HCT116 (cell line): ENCODE data around the gene CDKL5. TPM values are rescaled to one million over a fixed set of nuclear protein-coding genes. Genes with fewer than 3 reads are reported as not detected.

Experiments
- ATAC-seq: fragments of 200-7000 bp; cut with Tn5 transposase; 2 replicates; pipeline ENCODE4 v1.9.1; 2020; ENCODE audit warnings: mild to moderate bottlenecking, moderate library complexity
- BruUV-seq: library from RNA; stranded (reverse); fragments of 400-500 nt; replicated peaks from 2 replicates; lab custom pipeline; 2021; lab: Mats Ljungman, UMichigan
- CTCF ChIA-PET: fragments of 300-600 bp; sonication (Branson Sonifier 250); formaldehyde crosslinking; loops from one replicate; lab custom pipeline; 2021; ENCODE audit warnings: antibody characterized with exemption; lab: Charles Lee
- POLR2A ChIA-PET: fragments of 300-600, 350-600 bp; sonication (Branson Sonifier 250); formaldehyde crosslinking; loops from one replicate; lab custom pipeline; 2021; ENCODE audit warnings: antibody characterized with exemption; lab: Charles Lee
- RAD21 ChIA-PET, 2 experiments: fragments of 300-600 bp; sonication (Branson Sonifier 250); formaldehyde crosslinking; loops; one replicate each; lab custom pipeline; 2023; ENCODE audit warnings: low total read pairs in 2 of 2; ENCODE audit not compliant: uncharacterized antibody in 2 of 2, unreplicated experiment in 2 of 2, low non-redundant PET in 1 of 2; lab: Charles Lee
- DNase-seq: peaks from one replicate; pipeline ENCODE4 v3.0.0-alpha.2; 2010; ENCODE audit warnings: low read depth, low spot score
- H2AFZ ChIP-seq: fragments of 200-600 bp; shearing (Covaris generic), sonication (generic); 2 replicates; pipeline ENCODE4 v1.6.1; 2017; ENCODE audit warnings: low read depth, mixed run types, mixed read lengths, antibody characterized with exemption, low read length; ENCODE audit not compliant: poor library complexity, severe bottlenecking
- H3K27ac ChIP-seq: 2 replicates; pipeline ENCODE4 v1.5.1; 2012; ENCODE audit warnings: low read depth, low read length
- H3K27me3 ChIP-seq: fragments of 200-600 bp; sonication (generic); 2 replicates; pipeline ENCODE4 v1.6.1; 2016; ENCODE audit warnings: mixed run types, low read length, mixed read lengths; ENCODE audit not compliant: insufficient read depth
- H3K36me3 ChIP-seq, 2 experiments: fragments of 200-500 bp in 1 of 2; fragments of 200-600 bp in 1 of 2; sonication (Bioruptor generic) in 1 of 2; sonication (generic) in 1 of 2; 2 replicates each; pipeline versions ENCODE4 v1.5.1 to v1.6.1; 2014 to 2016; ENCODE audit warnings: low read length in 2 of 2, inconsistent platforms in 1 of 2, mixed read lengths in 1 of 2, mixed run types in 1 of 2; ENCODE audit not compliant: insufficient read depth in 2 of 2, control insufficient read depth in 1 of 2
- H3K4me1 ChIP-seq, 2 experiments: fragments of 200-600 bp in 1 of 2; sonication (generic) in 1 of 2; 2 replicates each; pipeline versions ENCODE4 v1.5.1 to v1.6.1; 2012 to 2017; ENCODE audit warnings: low read length in 2 of 2, inconsistent platforms in 1 of 2, mild to moderate bottlenecking in 1 of 2, mixed read lengths in 1 of 2, mixed run types in 1 of 2, moderate library complexity in 1 of 2; ENCODE audit not compliant: insufficient read depth in 2 of 2, control insufficient read depth in 1 of 2
- H3K4me2 ChIP-seq: fragments of 200-600 bp; sonication (generic); 2 replicates; pipeline ENCODE4 v1.6.1; 2017; ENCODE audit warnings: mixed run types, low read length, mixed read lengths
- H3K4me3 ChIP-seq, 2 experiments: fragments of 200-600 bp in 1 of 2; sonication (generic) in 1 of 2; replicated peaks in 1 of 2; 2 replicates each; pipeline ENCODE4 v1.5.1; 2011 to 2016; ENCODE audit warnings: low read length in 2 of 2, control low read depth in 1 of 2, low read depth in 1 of 2, mild to moderate bottlenecking in 1 of 2, mixed read lengths in 1 of 2, mixed run types in 1 of 2
- H3K79me2 ChIP-seq: fragments of 200-600 bp; sonication (generic); 2 replicates; pipeline ENCODE4 v1.6.1; 2017; ENCODE audit warnings: mild to moderate bottlenecking, mixed run types, low read length, moderate library complexity, mixed read lengths; ENCODE audit not compliant: insufficient read depth
- H3K9ac ChIP-seq: fragments of 200-600 bp; sonication (generic); 2 replicates; pipeline ENCODE4 v1.6.1; 2016; ENCODE audit warnings: low read length, mixed read lengths
- H3K9me2 ChIP-seq: fragments of 200-600 bp; sonication (generic), shearing (Covaris generic); 2 replicates; pipeline ENCODE4 v1.6.1; 2017; ENCODE audit warnings: mixed run types, mild to moderate bottlenecking, moderate library complexity; ENCODE audit not compliant: insufficient read depth
- H3K9me3 ChIP-seq, 2 experiments: fragments of 200-500 bp in 1 of 2; fragments of 200-600 bp in 1 of 2; sonication (Bioruptor generic) in 1 of 2; sonication (generic) in 1 of 2; 2 replicates each; pipeline ENCODE4 v1.6.1; 2014 to 2017; ENCODE audit warnings: low read length in 2 of 2, mixed read lengths in 2 of 2, inconsistent platforms in 1 of 2, low read depth in 1 of 2, mild to moderate bottlenecking in 1 of 2, mixed run types in 1 of 2, moderate library complexity in 1 of 2; ENCODE audit not compliant: control insufficient read depth in 1 of 2, insufficient read depth in 1 of 2
- H4K20me1 ChIP-seq: fragments of 200-600 bp; sonication (generic), shearing (Covaris generic); 2 replicates; pipeline ENCODE4 v1.6.1; 2017; ENCODE audit warnings: mixed run types, mild to moderate bottlenecking, moderate library complexity; ENCODE audit not compliant: insufficient read depth
- CBX3 ChIP-seq: IDR thresholded peaks from 2 replicates; pipeline ENCODE4 v1.6.1; 2012; ENCODE audit warnings: low read depth
- CEBPB ChIP-seq: IDR thresholded peaks from 2 replicates; pipeline ENCODE4 v1.6.1; 2012; ENCODE audit warnings: low read depth
- EGR1 ChIP-seq: IDR thresholded peaks from 2 replicates; pipeline ENCODE4 v1.6.1; 2012; ENCODE audit warnings: low read depth
- ELF1 ChIP-seq: IDR thresholded peaks from 2 replicates; pipeline ENCODE4 v1.6.1; 2012; ENCODE audit warnings: low read depth, borderline replicate concordance
- EZH2 ChIP-seq: fragments of 200-600 bp; sonication (generic); IDR thresholded peaks from 2 replicates; pipeline ENCODE4 v1.6.1; 2017; ENCODE audit warnings: antibody characterized with exemption, mixed run types
- EZH2phosphoT487 ChIP-seq: fragments of 200-600 bp; IDR thresholded peaks from 2 replicates; pipeline ENCODE4 v1.6.1; 2018; ENCODE audit warnings: antibody characterized with exemption, borderline replicate concordance
- JUND ChIP-seq: IDR thresholded peaks from 2 replicates; pipeline ENCODE4 v1.6.1; 2012
- POLR2AphosphoS5 ChIP-seq: IDR thresholded peaks from 2 replicates; pipeline ENCODE4 v1.6.1; 2011; ENCODE audit warnings: mild to moderate bottlenecking, low read depth, low read length, moderate library complexity
- RAD21 ChIP-seq: IDR thresholded peaks from 2 replicates; pipeline ENCODE4 v1.6.1; 2012; ENCODE audit warnings: low read depth, mild to moderate bottlenecking
- SIN3A ChIP-seq: IDR thresholded peaks from 2 replicates; pipeline ENCODE4 v1.6.1; 2012; ENCODE audit warnings: low read depth
- SP1 ChIP-seq: IDR thresholded peaks from 2 replicates; pipeline ENCODE4 v1.6.1; 2012; ENCODE audit warnings: low read depth
- TCF7L2 ChIP-seq: IDR thresholded peaks from 2 replicates; pipeline ENCODE4 v1.7.0; 2011; ENCODE audit warnings: borderline replicate concordance, inconsistent platforms; ENCODE audit not compliant: insufficient read depth, insufficient read length; ENCODE audit errors: extremely low read depth
- YY1 ChIP-seq: IDR thresholded peaks from 2 replicates; pipeline ENCODE4 v1.6.1; 2011; ENCODE audit warnings: low read length, low read depth, moderate library complexity, mild to moderate bottlenecking; ENCODE audit not compliant: insufficient replicate concordance; ENCODE audit errors: extremely low read depth
- ZFX ChIP-seq: fragments of 450-650 bp; IDR thresholded peaks from 2 replicates; pipeline ENCODE4 v1.6.1; 2017
- ZNF274 ChIP-seq: fragments of 200-500 bp; sonication (Bioruptor generic); IDR thresholded peaks from 2 replicates; pipeline ENCODE4 v1.6.1; 2014; ENCODE audit warnings: mild to moderate bottlenecking, low read depth, low read length, inconsistent platforms
- intact Hi-C: fragments of 100-400 bp; cut with micrococcal nuclease; formaldehyde crosslinking; loops from 2 replicates; pipeline ENCODE4 v1.10.0; 2022
- total RNA-seq: library from RNA; stranded (reverse); gene quantifications from one replicate; pipeline ENCODE4 v1.2.1, GENCODE V29; 2021; ENCODE audit not compliant: unreplicated experiment
- TF ChIP-seq, protein P1 (sequence below): IDR thresholded peaks from 2 replicates; pipeline ENCODE4 v1.6.1; 2012
- TF ChIP-seq, protein P2 (sequence below): IDR thresholded peaks from 2 replicates; pipeline ENCODE4 v1.6.1; 2011; ENCODE audit warnings: mild to moderate bottlenecking, low read length, moderate library complexity; ENCODE audit not compliant: insufficient replicate concordance; ENCODE audit errors: extremely low read depth
- TF ChIP-seq, protein P3 (sequence below): IDR thresholded peaks from 2 replicates; pipeline ENCODE4 v1.6.1; 2012

The CDKL5 gene
- total RNA-seq, 1 experiment from 2014 or later = 2.5 TPM

DNA sequence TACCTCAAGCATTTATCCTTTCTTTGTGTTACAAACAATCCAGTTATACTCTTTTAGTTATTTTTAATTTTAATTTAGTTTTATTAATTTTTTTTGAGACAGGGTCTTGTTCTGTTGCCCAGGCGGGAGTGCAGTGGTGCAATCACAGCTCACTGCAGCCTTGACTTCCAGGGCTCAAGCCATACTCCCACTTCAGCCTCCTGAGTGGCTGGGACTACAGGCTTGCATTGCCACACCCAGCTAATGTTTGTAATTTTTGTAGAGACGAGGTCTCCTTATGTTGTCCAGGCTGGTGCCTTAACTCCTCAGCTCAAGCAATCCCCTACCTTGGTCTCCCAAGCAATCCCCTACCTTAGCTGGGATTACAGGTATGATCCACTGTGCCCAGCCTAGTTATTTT lies 45.9 kb downstream of the CDKL5 start:
- BruUV-seq = no TSS peak
- TF ChIP-seq ELF1 (no peak), EZH2 (no peak), EZH2phosphoT487 (no peak), CEBPB (no peak), ZFX (no peak), TCF7L2 (no peak), EGR1 (no peak), RAD21 (no peak), ZNF274 (no peak), SIN3A (no peak), CBX3 (no peak), YY1 (no peak), JUND (no peak), SP1 (no peak), POLR2AphosphoS5 (no peak)
- TF ChIP-seq, protein P1, sequence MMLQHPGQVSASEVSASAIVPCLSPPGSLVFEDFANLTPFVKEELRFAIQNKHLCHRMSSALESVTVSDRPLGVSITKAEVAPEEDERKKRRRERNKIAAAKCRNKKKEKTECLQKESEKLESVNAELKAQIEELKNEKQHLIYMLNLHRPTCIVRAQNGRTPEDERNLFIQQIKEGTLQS = no peak
- TF ChIP-seq, protein P2, sequence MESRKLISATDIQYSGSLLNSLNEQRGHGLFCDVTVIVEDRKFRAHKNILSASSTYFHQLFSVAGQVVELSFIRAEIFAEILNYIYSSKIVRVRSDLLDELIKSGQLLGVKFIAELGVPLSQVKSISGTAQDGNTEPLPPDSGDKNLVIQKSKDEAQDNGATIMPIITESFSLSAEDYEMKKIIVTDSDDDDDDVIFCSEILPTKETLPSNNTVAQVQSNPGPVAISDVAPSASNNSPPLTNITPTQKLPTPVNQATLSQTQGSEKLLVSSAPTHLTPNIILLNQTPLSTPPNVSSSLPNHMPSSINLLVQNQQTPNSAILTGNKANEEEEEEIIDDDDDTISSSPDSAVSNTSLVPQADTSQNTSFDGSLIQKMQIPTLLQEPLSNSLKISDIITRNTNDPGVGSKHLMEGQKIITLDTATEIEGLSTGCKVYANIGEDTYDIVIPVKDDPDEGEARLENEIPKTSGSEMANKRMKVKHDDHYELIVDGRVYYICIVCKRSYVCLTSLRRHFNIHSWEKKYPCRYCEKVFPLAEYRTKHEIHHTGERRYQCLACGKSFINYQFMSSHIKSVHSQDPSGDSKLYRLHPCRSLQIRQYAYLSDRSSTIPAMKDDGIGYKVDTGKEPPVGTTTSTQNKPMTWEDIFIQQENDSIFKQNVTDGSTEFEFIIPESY = no peak
- TF ChIP-seq, protein P3, sequence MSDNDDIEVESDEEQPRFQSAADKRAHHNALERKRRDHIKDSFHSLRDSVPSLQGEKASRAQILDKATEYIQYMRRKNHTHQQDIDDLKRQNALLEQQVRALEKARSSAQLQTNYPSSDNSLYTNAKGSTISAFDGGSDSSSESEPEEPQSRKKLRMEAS = no peak
- ChIA-PET CTCF (no interaction called here), POLR2A (no interaction called here), RAD21 (no interaction called here)
- no peak overlapping the region for H2AFZ ChIP-seq
- H3K4me2 ChIP-seq = no peak overlapping the region
- no peak for ATAC-seq
- no peaks in the 10 kb centered on the region for H3K27me3 ChIP-seq
- H3K9me3 ChIP-seq = no peaks in the 10 kb centered on the region
- no peak overlapping the region for H3K4me3 ChIP-seq
- DNase-seq = no peak
- H3K4me1 ChIP-seq = no peaks in the 10 kb centered on the region
- H3K79me2 ChIP-seq = no peaks in the 10 kb centered on the region
- H4K20me1 ChIP-seq = no peaks in the 10 kb centered on the region
- H3K9me2 ChIP-seq = no peaks in the 10 kb centered on the region
- intact Hi-C loops = no loop called here
- no peak overlapping the region for H3K27ac ChIP-seq
- H3K36me3 ChIP-seq = no peaks in the 10 kb centered on the region
- H3K9ac ChIP-seq = no peak overlapping the region
